Smooth muscle cell (in vitro differentiated cells): ENCODE measurements around the gene LDLRAD1. TPM values are rescaled to one million over a fixed set of nuclear protein-coding genes. Genes with fewer than 3 reads are reported as not detected.

Experiments
- DNase-seq: peaks from one replicate; lab custom pipeline; 2025; ENCODE audit not compliant: unreplicated experiment; lab: John Stamatoyannopoulos, UW
- H2AFZ ChIP-seq: fragments of 200-600 bp; sonication (generic); 2 replicates; pipeline ENCODE4 v1.6.0; 2016; ENCODE audit warnings: antibody characterized with exemption, low read depth, mild to moderate bottlenecking
- H3F3A ChIP-seq: fragments of 200-600 bp; sonication (generic); 2 replicates; pipeline ENCODE4 v1.6.0; 2017; ENCODE audit warnings: antibody characterized with exemption, low read depth
- H3K27ac ChIP-seq: fragments of 200-600 bp; sonication (generic); 2 replicates; pipeline ENCODE4 v1.5.1; 2016; ENCODE audit warnings: low read depth, mild to moderate bottlenecking
- H3K27me3 ChIP-seq: fragments of 200-600 bp; sonication (generic); 2 replicates; pipeline ENCODE4 v1.6.1; 2016; ENCODE audit warnings: low read depth, mild to moderate bottlenecking
- H3K36me3 ChIP-seq: fragments of 200-600 bp; sonication (generic); 2 replicates; pipeline ENCODE4 v1.5.1; 2016; ENCODE audit warnings: low read depth
- H3K4me1 ChIP-seq: fragments of 200-600 bp; sonication (generic); 2 replicates; pipeline ENCODE4 v1.5.1; 2016; ENCODE audit warnings: low read depth
- H3K4me2 ChIP-seq: fragments of 200-600 bp; sonication (generic); 2 replicates; pipeline ENCODE4 v1.6.0; 2016; ENCODE audit warnings: mild to moderate bottlenecking
- H3K4me3 ChIP-seq: fragments of 200-600 bp; sonication (generic); 2 replicates; pipeline ENCODE4 v1.5.1; 2016; ENCODE audit warnings: mild to moderate bottlenecking
- H3K79me2 ChIP-seq: fragments of 200-600 bp; sonication (generic); 2 replicates; pipeline ENCODE4 v1.6.0; 2016; ENCODE audit warnings: low read depth, mild to moderate bottlenecking
- H3K9ac ChIP-seq: fragments of 200-600 bp; sonication (generic); 2 replicates; pipeline ENCODE4 v1.6.0; 2016; ENCODE audit warnings: low read depth
- H3K9me3 ChIP-seq: fragments of 200-600 bp; sonication (generic); replicated peaks from 2 replicates; pipeline ENCODE4 v1.5.1; 2016; ENCODE audit warnings: low read depth
- H4K20me1 ChIP-seq: fragments of 200-600 bp; sonication (generic); 2 replicates; pipeline ENCODE4 v1.6.0; 2016; ENCODE audit warnings: low read depth
- CTCF ChIP-seq: fragments of 200-600 bp; sonication (generic); IDR thresholded peaks from 2 replicates; pipeline ENCODE4 v1.5.1; 2017; ENCODE audit warnings: borderline replicate concordance, mild to moderate bottlenecking, antibody characterized with exemption; ENCODE audit not compliant: insufficient read depth, poor library complexity, severe bottlenecking
- WGBS: methylation state at CpG from one replicate; pipeline ENCODE4 v1.1.7; 2016; ENCODE audit warnings: low lambda C conversion rate; 5-methylcytosine and 5-hydroxymethylcytosine counted together
- polyA plus RNA-seq: library from polyadenylated mRNA; unstranded; fragments of >200 nt; fragmentation: Nextera tagmentation; extraction: Ambion mirVana; gene quantifications from 2 replicates; pipeline ENCODE4 v1.2.1, GENCODE V29; 2016
- total RNA-seq: library from RNA; depleted of rRNA; stranded (reverse); fragments of >200 nt; gene quantifications from 2 replicates; pipeline ENCODE4 v1.2.3, GENCODE V29; 2014

LDLRAD1 gene
- total and polyA plus RNA-seq, 2 experiments from 2014 or later, result not detected

GRCh38 chr1:54001591-54001990, 16.4 kb downstream of the LDLRAD1 start:
- TF ChIP-seq CTCF, result no peak
- H2AFZ ChIP-seq, result no peak overlapping the region
- 81% methylated on average over 3 of the region's 3 CpGs for WGBS

DNA sequence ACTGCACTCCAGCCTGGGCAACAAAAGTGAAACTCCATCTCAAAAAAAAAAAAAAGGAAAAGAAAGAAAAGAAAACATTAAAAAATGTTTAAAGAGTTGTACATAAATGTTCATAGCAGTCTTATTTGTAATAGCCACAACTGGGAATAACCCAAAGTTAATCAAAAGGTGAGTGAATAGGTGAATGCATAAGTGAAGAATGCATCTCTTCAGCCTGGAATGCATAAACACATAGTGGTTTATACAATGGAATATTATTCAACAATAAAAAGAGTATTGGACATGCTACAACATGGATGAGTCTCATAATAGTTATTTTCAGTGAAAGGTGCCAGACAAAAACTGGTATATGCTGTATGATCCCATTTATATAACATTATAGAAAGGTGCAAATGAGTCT, 18.1 kb downstream of the LDLRAD1 start:
- no peaks in the 10 kb centered on the region for H3K36me3 ChIP-seq
- H3K4me1 ChIP-seq, result no peaks in the 10 kb centered on the region
- no peak overlapping the region for H2AFZ ChIP-seq
- no peak overlapping the region for H3K9ac ChIP-seq
- no peaks in the 10 kb centered on the region for H3K79me2 ChIP-seq
- no peaks in the 10 kb centered on the region for H3F3A ChIP-seq
- no peaks in the 10 kb centered on the region for H3K27me3 ChIP-seq
- no peaks in the 10 kb centered on the region for H4K20me1 ChIP-seq
- no peak for TF ChIP-seq CTCF
- DNase-seq, result no peak
- no peaks in the 10 kb centered on the region for H3K9me3 ChIP-seq
- no peak overlapping the region for H3K4me3 ChIP-seq
- no peak overlapping the region for H3K27ac ChIP-seq
- H3K4me2 ChIP-seq, result no peak overlapping the region

More at GRCh38 chr1:54001591-54001990, 16.4 kb downstream of the LDLRAD1 start:
- Histone ChIP-seq H3K9ac (no peak overlapping the region), H3K4me3 (no peak overlapping the region), H4K20me1 (no peaks in the 10 kb centered on the region), H3K4me2 (no peak overlapping the region), H3K4me1 (no peaks in the 10 kb centered on the region), H3K36me3 (no peaks in the 10 kb centered on the region), H3K27me3 (no peaks in the 10 kb centered on the region), H3K9me3 (no peaks in the 10 kb centered on the region), H3K27ac (no peak overlapping the region), H3K79me2 (no peaks in the 10 kb centered on the region), H3F3A (no peaks in the 10 kb centered on the region)
- DNase-seq, result no peak

- WGBS, result 85% methylated on average over 1 of the region's 1 CpG
Measured at GRCh38 chr1:53998223-53998622, 19.8 kb downstream of the LDLRAD1 start.

More at GRCh38 chr1:53998223-53998622, 19.8 kb downstream of the LDLRAD1 start:
- H2AFZ ChIP-seq, result no peak overlapping the region
- H3K4me1 ChIP-seq, result no peaks in the 10 kb centered on the region
- H3K79me2 ChIP-seq, result no peaks in the 10 kb centered on the region
- H3K27me3 ChIP-seq, result no peaks in the 10 kb centered on the region
- H3K9ac ChIP-seq, result no peak overlapping the region
- no peaks in the 10 kb centered on the region for H4K20me1 ChIP-seq
- no peak for TF ChIP-seq CTCF
- no peaks in the 10 kb centered on the region for H3K9me3 ChIP-seq
- H3F3A ChIP-seq, result no peaks in the 10 kb centered on the region
- no peak for DNase-seq
- no peak overlapping the region for H3K4me2 ChIP-seq
- H3K36me3 ChIP-seq, result no peaks in the 10 kb centered on the region
- H3K27ac ChIP-seq, result no peak overlapping the region
- H3K4me3 ChIP-seq, result no peak overlapping the region
